ENCODE measurements around the gene CPXM2. TPM values are rescaled to one million over a fixed set of nuclear protein-coding genes. Genes with fewer than 3 reads are reported as not detected.

Gene CPXM2
- total RNA-seq (2022) (not detected in 2 replicates), Bru-seq, nascent RNA (percentile 3 among the genes with signal in this experiment), BruChase-seq, experiment 1, labeled RNA remaining after a 2-hour chase (percentile 5 among the genes with signal in this experiment), BruChase-seq, experiment 2, labeled RNA remaining after a 6-hour chase (percentile 3 among the genes with signal in this experiment)
- long read RNA-seq, result 0 reads

DNA sequence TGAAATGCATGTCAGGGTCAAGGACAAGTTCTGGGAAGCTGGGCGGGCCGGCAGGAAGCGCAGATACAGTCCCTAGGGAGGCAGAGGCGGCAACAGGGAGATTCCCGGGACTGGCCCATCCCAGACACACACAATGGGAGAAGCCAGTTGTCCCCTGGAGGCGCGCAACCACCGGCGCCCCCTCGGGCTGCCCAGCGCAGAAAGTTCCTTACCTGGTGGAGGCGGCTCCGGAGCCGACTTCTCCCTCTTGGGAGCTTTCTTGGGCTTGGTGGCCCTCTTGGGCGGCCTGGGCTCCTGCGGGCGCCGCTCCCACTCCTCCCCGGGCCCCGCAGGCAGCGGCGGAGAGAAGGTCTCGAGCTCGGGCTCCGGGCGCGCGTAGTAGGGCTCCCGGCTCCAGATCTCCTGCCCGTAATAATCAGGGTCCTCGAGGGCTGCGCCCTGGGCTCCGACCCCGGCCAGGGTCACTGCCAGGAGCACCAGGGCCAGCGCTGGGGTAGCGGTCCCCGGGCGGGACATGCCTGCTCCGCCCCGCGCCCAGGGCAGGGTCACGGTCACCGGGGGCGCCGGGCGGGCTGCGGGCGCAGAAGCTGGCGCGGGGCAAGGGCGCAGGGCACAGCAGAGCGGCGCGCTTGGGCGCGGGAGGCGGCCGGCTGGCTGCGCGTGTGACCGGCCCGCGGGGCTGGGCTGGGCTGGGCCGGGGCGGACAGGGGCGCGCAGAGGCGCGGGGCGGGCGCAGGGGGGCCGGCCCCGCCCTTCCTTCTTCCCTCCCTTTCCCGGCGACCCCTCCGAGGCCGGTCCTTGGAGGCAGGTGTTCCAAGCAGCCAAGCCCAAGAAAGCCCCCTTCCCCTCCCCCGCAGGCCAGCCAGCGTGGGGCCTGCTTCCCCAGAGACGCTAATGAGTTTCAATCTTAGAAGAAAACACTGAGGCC, at the start of gene CPXM2:
CPXM2 (minus strand) TSS at position 664 of the 928 bp plus-strand sequence; CDS start at position 516, 148 bp downstream.
- Histone ChIP-seq H3K4me3 (ENCODE audit: low read depth, low read length) (no peak within 1 kb of the TSS), H3K4me1 (no peaks in the 10 kb centered on the region), H3K36me3 (ENCODE audit: control insufficient read depth, insufficient read depth, low read length) (no peaks in the 10 kb centered on the region), H3K9me3 (no peaks in the 10 kb centered on the region), H3K27me3 (replicated peaks; ENCODE audit: control insufficient read depth, insufficient read depth, low read length) (no peaks in the 10 kb centered on the region)
- DNase-seq, result no peak
- intact Hi-C loops (cut with micrococcal nuclease; ENCODE audit: unreplicated experiment), result no loop called here
- ChIA-PET CTCF (no interaction called here), POLR2A (no interaction called here)
- H3K27me3 Mint-ChIP-seq (ENCODE audit: insufficient read depth, unreplicated experiment), result peaks cover 4% of the 10 kb centered on the region
- TF ChIP-seq, protein P1, sequence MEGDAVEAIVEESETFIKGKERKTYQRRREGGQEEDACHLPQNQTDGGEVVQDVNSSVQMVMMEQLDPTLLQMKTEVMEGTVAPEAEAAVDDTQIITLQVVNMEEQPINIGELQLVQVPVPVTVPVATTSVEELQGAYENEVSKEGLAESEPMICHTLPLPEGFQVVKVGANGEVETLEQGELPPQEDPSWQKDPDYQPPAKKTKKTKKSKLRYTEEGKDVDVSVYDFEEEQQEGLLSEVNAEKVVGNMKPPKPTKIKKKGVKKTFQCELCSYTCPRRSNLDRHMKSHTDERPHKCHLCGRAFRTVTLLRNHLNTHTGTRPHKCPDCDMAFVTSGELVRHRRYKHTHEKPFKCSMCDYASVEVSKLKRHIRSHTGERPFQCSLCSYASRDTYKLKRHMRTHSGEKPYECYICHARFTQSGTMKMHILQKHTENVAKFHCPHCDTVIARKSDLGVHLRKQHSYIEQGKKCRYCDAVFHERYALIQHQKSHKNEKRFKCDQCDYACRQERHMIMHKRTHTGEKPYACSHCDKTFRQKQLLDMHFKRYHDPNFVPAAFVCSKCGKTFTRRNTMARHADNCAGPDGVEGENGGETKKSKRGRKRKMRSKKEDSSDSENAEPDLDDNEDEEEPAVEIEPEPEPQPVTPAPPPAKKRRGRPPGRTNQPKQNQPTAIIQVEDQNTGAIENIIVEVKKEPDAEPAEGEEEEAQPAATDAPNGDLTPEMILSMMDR (IDR thresholded peaks at IDR 0.05; ENCODE audit: insufficient read depth in 1 of 2, low read depth in 1 of 2, low read length in 1 of 2, severe bottlenecking in 1 of 2, unreplicated experiment in 1 of 2), result no peak
- BruUV-seq (replicated peaks), result no TSS peak
- H3K27ac Mint-ChIP-seq (ENCODE audit: unreplicated experiment), result no peak within 1 kb of the TSS
- H3K36me3 Mint-ChIP-seq (ENCODE audit: insufficient read depth, unreplicated experiment), result no peaks in the 10 kb centered on the region
- no peaks in the 10 kb centered on the region for H3K4me1 Mint-ChIP-seq (ENCODE audit: low read depth, unreplicated experiment)
- no peaks in the 10 kb centered on the region for H3K9me3 Mint-ChIP-seq (ENCODE audit: unreplicated experiment)
- no peak within 1 kb of the TSS for H3K4me3 Mint-ChIP-seq (ENCODE audit: unreplicated experiment)

- H3K4me1 Mint-ChIP-seq (ENCODE audit: low read depth, unreplicated experiment), result peaks cover 12% of the 10 kb centered on the region
Measured at GRCh38 chr10:123939591-123939990, 48.0 kb upstream of the CPXM2 start.

DNA sequence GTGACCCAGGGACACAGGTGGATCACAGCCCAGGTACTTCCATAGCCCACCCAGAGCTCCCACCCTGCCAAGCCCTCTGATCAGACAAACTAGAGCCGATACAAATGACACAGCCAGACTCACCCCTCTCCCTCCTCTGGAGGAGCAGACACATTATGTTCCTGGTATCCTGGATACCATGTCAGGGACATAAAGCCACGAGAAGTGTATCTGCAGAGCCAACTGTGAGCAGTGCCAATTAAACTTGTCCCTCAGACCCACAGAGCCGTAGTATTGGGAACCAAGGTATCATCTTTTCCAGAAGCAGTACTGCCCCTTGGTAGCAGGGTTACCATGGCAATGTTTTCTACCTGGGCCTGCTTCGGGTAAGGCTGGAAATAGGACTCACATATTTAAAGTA, 47.3 kb upstream of the CPXM2 start:
- BruUV-seq (replicated peaks), result no TSS peak
- POLR2A ChIA-PET, result no interaction called here
- Mint-ChIP-seq H3K4me3 (ENCODE audit: unreplicated experiment) (no peak overlapping the region), H3K27me3 (ENCODE audit: insufficient read depth, unreplicated experiment) (peaks cover 4% of the 10 kb centered on the region), H3K27ac (ENCODE audit: unreplicated experiment) (no peak overlapping the region), H3K36me3 (ENCODE audit: insufficient read depth, unreplicated experiment) (no peaks in the 10 kb centered on the region), H3K9me3 (ENCODE audit: unreplicated experiment) (peaks cover 19% of the 10 kb centered on the region), H3K4me1 (ENCODE audit: low read depth, unreplicated experiment) (peaks cover 12% of the 10 kb centered on the region)
- TF ChIP-seq, protein P1 (IDR thresholded peaks at IDR 0.05; ENCODE audit: insufficient read depth in 1 of 2, low read depth in 1 of 2, low read length in 1 of 2, severe bottlenecking in 1 of 2, unreplicated experiment in 1 of 2), result no peak
- Histone ChIP-seq H3K27me3 (replicated peaks; ENCODE audit: control insufficient read depth, insufficient read depth, low read length) (no peaks in the 10 kb centered on the region), H3K36me3 (ENCODE audit: control insufficient read depth, insufficient read depth, low read length) (no peaks in the 10 kb centered on the region), H3K4me1 (peaks cover 18% of the 10 kb centered on the region), H3K9me3 (no peaks in the 10 kb centered on the region), H3K4me3 (ENCODE audit: low read depth, low read length) (no peak overlapping the region)
- no peak for DNase-seq
- CTCF ChIA-PET, result no interaction called here
- intact Hi-C loops (cut with micrococcal nuclease; ENCODE audit: unreplicated experiment), result no loop called here

More at GRCh38 chr10:123939591-123939990, 48.0 kb upstream of the CPXM2 start:
- intact Hi-C loops (cut with micrococcal nuclease; ENCODE audit: unreplicated experiment), result no loop called here
- Mint-ChIP-seq H3K9me3 (ENCODE audit: unreplicated experiment) (peaks cover 19% of the 10 kb centered on the region), H3K27me3 (ENCODE audit: insufficient read depth, unreplicated experiment) (peaks cover 4% of the 10 kb centered on the region), H3K27ac (ENCODE audit: unreplicated experiment) (no peak overlapping the region), H3K36me3 (ENCODE audit: insufficient read depth, unreplicated experiment) (no peaks in the 10 kb centered on the region), H3K4me3 (ENCODE audit: unreplicated experiment) (no peak overlapping the region)
- ChIA-PET POLR2A (no interaction called here), CTCF (no interaction called here)
- H3K36me3 ChIP-seq (ENCODE audit: control insufficient read depth, insufficient read depth, low read length), result no peaks in the 10 kb centered on the region
- DNase-seq, result no peak
- H3K4me3 ChIP-seq (ENCODE audit: low read depth, low read length), result no peak overlapping the region
- no peaks in the 10 kb centered on the region for H3K9me3 ChIP-seq
- BruUV-seq (replicated peaks), result no TSS peak
- TF ChIP-seq, protein P1 (IDR thresholded peaks at IDR 0.05; ENCODE audit: insufficient read depth in 1 of 2, low read depth in 1 of 2, low read length in 1 of 2, severe bottlenecking in 1 of 2, unreplicated experiment in 1 of 2), result no peak
- peaks cover 18% of the 10 kb centered on the region for H3K4me1 ChIP-seq
- H3K27me3 ChIP-seq (replicated peaks; ENCODE audit: control insufficient read depth, insufficient read depth, low read length), result no peaks in the 10 kb centered on the region

Measured in Caco-2 (cell line).